HEK293 (cell line): ENCODE data around the gene ZBTB44.
"Not testable (repeated sequence)": the region's sequence is repeated elsewhere in the genome, so short reads cannot be mapped to it uniquely, and the experiment has no call there.

Source experiments
- CTCF ChIA-PET: fragments of 350-600 bp; formaldehyde crosslinking; extraction: SDS; loops from one replicate; lab custom pipeline; 2021; ENCODE audit warnings: antibody characterized with exemption; lab: Yijun Ruan, JAX
- POLR2A ChIA-PET: fragments of 300-600 bp; formaldehyde crosslinking; extraction: SDS; loops from one replicate; lab custom pipeline; 2020; ENCODE audit warnings: antibody characterized with exemption, inconsistent platforms; lab: Yijun Ruan, JAX
- H3K27ac ChIP-seq: fragments of 200-500 bp; sonication (Bioruptor generic); 2 replicates; pipeline ENCODE4 v1.5.1; 2014; ENCODE audit warnings: low read depth, low read length, control low read depth, inconsistent platforms; ENCODE audit errors: extremely low read depth
- H3K36me3 ChIP-seq, 2 experiments: fragments of 200-500 bp in 1 of 2; sonication (Bioruptor generic) in 1 of 2; 1 replicate in 1 of 2; 2 replicates in 1 of 2; pipeline ENCODE4 v1.5.1; 2014 to 2017; ENCODE audit warnings: inconsistent platforms in 2 of 2, low read length in 2 of 2; ENCODE audit not compliant: control insufficient read depth in 2 of 2, insufficient read depth in 1 of 2
- H3K4me1 ChIP-seq: fragments of 200-500 bp; sonication (Bioruptor generic); 2 replicates; pipeline ENCODE4 v1.5.1; 2014; ENCODE audit warnings: mild to moderate bottlenecking, low read length, inconsistent platforms; ENCODE audit not compliant: control insufficient read depth, insufficient read depth
- H3K4me3 ChIP-seq: 2 replicates; pipeline ENCODE4 v1.5.1; 2011; ENCODE audit warnings: low read depth, mild to moderate bottlenecking, control low read depth, low read length, moderate library complexity
- H3K9me3 ChIP-seq: fragments of 200-500 bp; sonication (Bioruptor generic); 2 replicates; pipeline ENCODE4 v1.5.1; 2014; ENCODE audit warnings: low read depth, low read length, inconsistent platforms; ENCODE audit not compliant: control insufficient read depth, insufficient read depth
- ZBTB8A ChIP-seq: fragments of 450-650 bp; formaldehyde crosslinking; IDR thresholded peaks from 2 replicates; pipeline ENCODE4 v1.5.1; 2016; ENCODE audit warnings: missing biosample characterization, missing genetic modification characterization
- ZFP37 ChIP-seq: fragments of 450-650 bp; formaldehyde crosslinking; IDR thresholded peaks from 2 replicates; pipeline ENCODE4 v1.5.1; 2016; ENCODE audit warnings: missing biosample characterization, missing genetic modification characterization
- ZNF394 ChIP-seq: fragments of 450-650 bp; formaldehyde crosslinking; IDR thresholded peaks from 2 replicates; pipeline ENCODE4 v1.5.1; 2016; ENCODE audit warnings: missing biosample characterization, missing genetic modification characterization, mild to moderate bottlenecking, moderate library complexity, borderline replicate concordance
- ZNF426 ChIP-seq: fragments of 450-650 bp; formaldehyde crosslinking; IDR thresholded peaks from 2 replicates; pipeline ENCODE4 v1.5.1; 2017; ENCODE audit warnings: missing biosample characterization, missing genetic modification characterization, mild to moderate bottlenecking, inconsistent platforms, moderate library complexity
- ZNF510 ChIP-seq: fragments of 450-650 bp; formaldehyde crosslinking; IDR thresholded peaks from 2 replicates; pipeline ENCODE4 v1.5.1; 2018; ENCODE audit warnings: mild to moderate bottlenecking, missing genetic modification characterization, missing biosample characterization; ENCODE audit not compliant: insufficient replicate concordance
- ZNF555 ChIP-seq: fragments of 450-650 bp; formaldehyde crosslinking; conservative IDR thresholded peaks from 2 replicates; pipeline ENCODE4 v1.5.1; 2017; ENCODE audit warnings: missing biosample characterization, mild to moderate bottlenecking, missing genetic modification characterization, inconsistent platforms
- ZNF558 ChIP-seq: fragments of 450-650 bp; formaldehyde crosslinking; IDR thresholded peaks from 2 replicates; pipeline ENCODE4 v1.5.1; 2016; ENCODE audit warnings: missing biosample characterization, missing genetic modification characterization
- ZNF623 ChIP-seq: fragments of 450-650 bp; formaldehyde crosslinking; IDR thresholded peaks from 2 replicates; pipeline ENCODE4 v1.5.1; 2016; ENCODE audit warnings: missing biosample characterization, missing genetic modification characterization
- ZNF654 ChIP-seq: fragments of 450-650 bp; formaldehyde crosslinking; IDR thresholded peaks from 2 replicates; pipeline ENCODE4 v1.5.1; 2016; ENCODE audit warnings: low read depth, missing biosample characterization, missing genetic modification characterization
- ZNF664 ChIP-seq: fragments of 450-650 bp; formaldehyde crosslinking; IDR thresholded peaks from 2 replicates; pipeline ENCODE4 v1.5.1; 2016; ENCODE audit warnings: missing biosample characterization, missing genetic modification characterization
- ZXDB ChIP-seq: fragments of 450-650 bp; formaldehyde crosslinking; IDR thresholded peaks from 2 replicates; pipeline ENCODE4 v1.5.1; 2016; ENCODE audit warnings: missing biosample characterization, missing genetic modification characterization
- TF ChIP-seq, protein P1 (sequence below): fragments of 450-650 bp; formaldehyde crosslinking; IDR thresholded peaks from 2 replicates; pipeline ENCODE4 v1.5.1; 2016; ENCODE audit warnings: missing biosample characterization, missing genetic modification characterization, low read depth
- TF ChIP-seq, protein P2 (sequence below): fragments of 450-650 bp; formaldehyde crosslinking; conservative IDR thresholded peaks from 2 replicates; pipeline ENCODE4 v1.5.1; 2016; ENCODE audit warnings: low read depth, missing biosample characterization, missing genetic modification characterization
- TF ChIP-seq, protein P3 (sequence below): fragments of 450-650 bp; formaldehyde crosslinking; conservative IDR thresholded peaks from 2 replicates; pipeline ENCODE4 v1.5.1; 2016; ENCODE audit warnings: low read depth, missing biosample characterization, missing genetic modification characterization
- TF ChIP-seq, protein P4 (sequence below): fragments of 450-650 bp; formaldehyde crosslinking; IDR thresholded peaks from 2 replicates; pipeline ENCODE4 v1.5.1; 2016; ENCODE audit warnings: missing biosample characterization, missing genetic modification characterization

Gene ZBTB44

DNA sequence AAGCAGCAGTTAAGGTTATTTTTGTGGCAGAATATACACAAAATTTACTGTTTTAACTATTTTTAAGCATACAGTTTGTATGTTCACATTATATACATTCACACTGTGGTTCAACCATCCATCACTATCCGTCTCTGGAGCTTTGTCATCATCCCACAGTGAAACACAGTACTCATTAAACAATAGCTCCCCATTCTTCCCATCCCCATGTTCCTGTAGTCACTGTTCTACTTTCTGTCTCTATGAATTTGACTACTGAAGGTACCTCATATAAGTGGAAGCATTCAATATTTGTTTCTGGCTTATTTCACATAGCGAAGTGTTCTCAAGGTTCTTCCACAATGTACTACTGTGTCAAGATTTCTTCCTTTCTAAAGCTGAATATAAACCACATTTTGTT is 32.6 kb downstream of the ZBTB44 start (continued):
- TF ChIP-seq, protein P1, sequence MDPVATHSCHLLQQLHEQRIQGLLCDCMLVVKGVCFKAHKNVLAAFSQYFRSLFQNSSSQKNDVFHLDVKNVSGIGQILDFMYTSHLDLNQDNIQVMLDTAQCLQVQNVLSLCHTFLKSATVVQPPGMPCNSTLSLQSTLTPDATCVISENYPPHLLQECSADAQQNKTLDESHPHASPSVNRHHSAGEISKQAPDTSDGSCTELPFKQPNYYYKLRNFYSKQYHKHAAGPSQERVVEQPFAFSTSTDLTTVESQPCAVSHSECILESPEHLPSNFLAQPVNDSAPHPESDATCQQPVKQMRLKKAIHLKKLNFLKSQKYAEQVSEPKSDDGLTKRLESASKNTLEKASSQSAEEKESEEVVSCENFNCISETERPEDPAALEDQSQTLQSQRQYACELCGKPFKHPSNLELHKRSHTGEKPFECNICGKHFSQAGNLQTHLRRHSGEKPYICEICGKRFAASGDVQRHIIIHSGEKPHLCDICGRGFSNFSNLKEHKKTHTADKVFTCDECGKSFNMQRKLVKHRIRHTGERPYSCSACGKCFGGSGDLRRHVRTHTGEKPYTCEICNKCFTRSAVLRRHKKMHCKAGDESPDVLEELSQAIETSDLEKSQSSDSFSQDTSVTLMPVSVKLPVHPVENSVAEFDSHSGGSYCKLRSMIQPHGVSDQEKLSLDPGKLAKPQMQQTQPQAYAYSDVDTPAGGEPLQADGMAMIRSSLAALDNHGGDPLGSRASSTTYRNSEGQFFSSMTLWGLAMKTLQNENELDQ (tag by site-specific recombination): no peak

DNA sequence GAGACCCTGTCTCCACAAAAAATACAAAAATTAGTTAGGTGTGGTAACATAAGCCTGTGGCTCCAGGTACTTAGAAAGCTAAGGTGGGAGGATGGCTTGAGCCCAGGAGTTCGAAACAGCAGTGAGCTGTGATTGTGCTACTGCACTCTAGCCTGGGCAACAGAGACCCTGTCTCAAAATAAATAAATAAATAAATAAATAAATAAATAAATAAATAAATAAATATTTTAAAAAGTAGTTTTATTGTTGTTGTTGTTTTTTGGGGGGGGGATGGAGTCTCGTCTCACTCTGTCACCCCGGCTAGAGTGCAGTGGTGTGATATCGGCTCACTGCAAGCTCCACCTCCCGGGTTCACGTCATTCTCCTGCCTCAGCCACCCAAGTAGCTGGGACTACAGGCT is 33.4 kb downstream of the ZBTB44 start:
- H3K4me1 ChIP-seq, H3K27ac ChIP-seq, H3K36me3 ChIP-seq, CTCF ChIA-PET, H3K4me3 ChIP-seq, POLR2A ChIA-PET, H3K9me3 ChIP-seq: not testable (repeated sequence)
- TF ChIP-seq ZNF555 (peak; percentile 73), ZNF654 (tag by site-specific recombination) (peak; percentile 15), ZNF510 (peak; percentile 62), ZNF394 (tag by site-specific recombination) (peak; percentile 91), ZNF426 (peak; percentile 79), ZNF623 (tag by site-specific recombination) (peak; percentile 55), ZNF558 (tag by site-specific recombination) (0 out of 2 replicates have a peak, but pooled peaks have one; percentile 15), ZNF664 (tag by site-specific recombination) (0 out of 2 replicates have a peak, but pooled peaks have one; percentile 12), ZBTB8A (tag by site-specific recombination) (peak; percentile 52), ZFP37 (tag by site-specific recombination) (0 out of 2 replicates have a peak, but pooled peaks have one; percentile 27), ZXDB (tag by site-specific recombination) (0 out of 2 replicates have a peak, but pooled peaks have one; percentile 17)
- TF ChIP-seq, protein P2, sequence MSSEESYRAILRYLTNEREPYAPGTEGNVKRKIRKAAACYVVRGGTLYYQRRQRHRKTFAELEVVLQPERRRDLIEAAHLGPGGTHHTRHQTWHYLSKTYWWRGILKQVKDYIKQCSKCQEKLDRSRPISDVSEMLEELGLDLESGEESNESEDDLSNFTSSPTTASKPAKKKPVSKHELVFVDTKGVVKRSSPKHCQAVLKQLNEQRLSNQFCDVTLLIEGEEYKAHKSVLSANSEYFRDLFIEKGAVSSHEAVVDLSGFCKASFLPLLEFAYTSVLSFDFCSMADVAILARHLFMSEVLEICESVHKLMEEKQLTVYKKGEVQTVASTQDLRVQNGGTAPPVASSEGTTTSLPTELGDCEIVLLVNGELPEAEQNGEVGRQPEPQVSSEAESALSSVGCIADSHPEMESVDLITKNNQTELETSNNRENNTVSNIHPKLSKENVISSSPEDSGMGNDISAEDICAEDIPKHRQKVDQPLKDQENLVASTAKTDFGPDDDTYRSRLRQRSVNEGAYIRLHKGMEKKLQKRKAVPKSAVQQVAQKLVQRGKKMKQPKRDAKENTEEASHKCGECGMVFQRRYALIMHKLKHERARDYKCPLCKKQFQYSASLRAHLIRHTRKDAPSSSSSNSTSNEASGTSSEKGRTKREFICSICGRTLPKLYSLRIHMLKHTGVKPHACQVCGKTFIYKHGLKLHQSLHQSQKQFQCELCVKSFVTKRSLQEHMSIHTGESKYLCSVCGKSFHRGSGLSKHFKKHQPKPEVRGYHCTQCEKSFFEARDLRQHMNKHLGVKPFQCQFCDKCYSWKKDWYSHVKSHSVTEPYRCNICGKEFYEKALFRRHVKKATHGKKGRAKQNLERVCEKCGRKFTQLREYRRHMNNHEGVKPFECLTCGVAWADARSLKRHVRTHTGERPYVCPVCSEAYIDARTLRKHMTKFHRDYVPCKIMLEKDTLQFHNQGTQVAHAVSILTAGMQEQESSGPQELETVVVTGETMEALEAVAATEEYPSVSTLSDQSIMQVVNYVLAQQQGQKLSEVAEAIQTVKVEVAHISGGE (tag by site-specific recombination): peak; percentile 65; the same call in 1 of the 2 replicates
- TF ChIP-seq, protein P3, sequence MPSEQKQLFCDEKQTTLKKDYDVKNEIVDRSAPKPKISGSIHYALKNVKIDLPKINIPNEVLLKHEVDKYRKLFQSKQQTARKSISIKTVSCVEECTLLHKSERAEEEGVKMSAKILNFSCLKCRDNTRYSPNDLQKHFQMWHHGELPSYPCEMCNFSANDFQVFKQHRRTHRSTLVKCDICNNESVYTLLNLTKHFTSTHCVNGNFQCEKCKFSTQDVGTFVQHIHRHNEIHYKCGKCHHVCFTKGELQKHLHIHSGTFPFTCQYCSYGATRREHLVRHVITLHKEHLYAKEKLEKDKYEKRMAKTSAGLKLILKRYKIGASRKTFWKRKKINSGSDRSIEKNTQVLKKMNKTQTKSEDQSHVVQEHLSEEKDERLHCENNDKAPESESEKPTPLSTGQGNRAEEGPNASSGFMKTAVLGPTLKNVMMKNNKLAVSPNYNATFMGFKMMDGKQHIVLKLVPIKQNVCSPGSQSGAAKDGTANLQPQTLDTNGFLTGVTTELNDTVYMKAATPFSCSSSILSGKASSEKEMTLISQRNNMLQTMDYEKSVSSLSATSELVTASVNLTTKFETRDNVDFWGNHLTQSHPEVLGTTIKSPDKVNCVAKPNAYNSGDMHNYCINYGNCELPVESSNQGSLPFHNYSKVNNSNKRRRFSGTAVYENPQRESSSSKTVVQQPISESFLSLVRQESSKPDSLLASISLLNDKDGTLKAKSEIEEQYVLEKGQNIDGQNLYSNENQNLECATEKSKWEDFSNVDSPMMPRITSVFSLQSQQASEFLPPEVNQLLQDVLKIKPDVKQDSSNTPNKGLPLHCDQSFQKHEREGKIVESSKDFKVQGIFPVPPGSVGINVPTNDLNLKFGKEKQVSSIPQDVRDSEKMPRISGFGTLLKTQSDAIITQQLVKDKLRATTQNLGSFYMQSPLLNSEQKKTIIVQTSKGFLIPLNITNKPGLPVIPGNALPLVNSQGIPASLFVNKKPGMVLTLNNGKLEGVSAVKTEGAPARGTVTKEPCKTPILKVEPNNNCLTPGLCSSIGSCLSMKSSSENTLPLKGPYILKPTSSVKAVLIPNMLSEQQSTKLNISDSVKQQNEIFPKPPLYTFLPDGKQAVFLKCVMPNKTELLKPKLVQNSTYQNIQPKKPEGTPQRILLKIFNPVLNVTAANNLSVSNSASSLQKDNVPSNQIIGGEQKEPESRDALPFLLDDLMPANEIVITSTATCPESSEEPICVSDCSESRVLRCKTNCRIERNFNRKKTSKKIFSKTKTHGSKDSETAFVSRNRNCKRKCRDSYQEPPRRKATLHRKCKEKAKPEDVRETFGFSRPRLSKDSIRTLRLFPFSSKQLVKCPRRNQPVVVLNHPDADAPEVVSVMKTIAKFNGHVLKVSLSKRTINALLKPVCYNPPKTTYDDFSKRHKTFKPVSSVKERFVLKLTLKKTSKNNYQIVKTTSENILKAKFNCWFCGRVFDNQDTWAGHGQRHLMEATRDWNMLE (tag by site-specific recombination): peak; percentile 80
- TF ChIP-seq, protein P4, sequence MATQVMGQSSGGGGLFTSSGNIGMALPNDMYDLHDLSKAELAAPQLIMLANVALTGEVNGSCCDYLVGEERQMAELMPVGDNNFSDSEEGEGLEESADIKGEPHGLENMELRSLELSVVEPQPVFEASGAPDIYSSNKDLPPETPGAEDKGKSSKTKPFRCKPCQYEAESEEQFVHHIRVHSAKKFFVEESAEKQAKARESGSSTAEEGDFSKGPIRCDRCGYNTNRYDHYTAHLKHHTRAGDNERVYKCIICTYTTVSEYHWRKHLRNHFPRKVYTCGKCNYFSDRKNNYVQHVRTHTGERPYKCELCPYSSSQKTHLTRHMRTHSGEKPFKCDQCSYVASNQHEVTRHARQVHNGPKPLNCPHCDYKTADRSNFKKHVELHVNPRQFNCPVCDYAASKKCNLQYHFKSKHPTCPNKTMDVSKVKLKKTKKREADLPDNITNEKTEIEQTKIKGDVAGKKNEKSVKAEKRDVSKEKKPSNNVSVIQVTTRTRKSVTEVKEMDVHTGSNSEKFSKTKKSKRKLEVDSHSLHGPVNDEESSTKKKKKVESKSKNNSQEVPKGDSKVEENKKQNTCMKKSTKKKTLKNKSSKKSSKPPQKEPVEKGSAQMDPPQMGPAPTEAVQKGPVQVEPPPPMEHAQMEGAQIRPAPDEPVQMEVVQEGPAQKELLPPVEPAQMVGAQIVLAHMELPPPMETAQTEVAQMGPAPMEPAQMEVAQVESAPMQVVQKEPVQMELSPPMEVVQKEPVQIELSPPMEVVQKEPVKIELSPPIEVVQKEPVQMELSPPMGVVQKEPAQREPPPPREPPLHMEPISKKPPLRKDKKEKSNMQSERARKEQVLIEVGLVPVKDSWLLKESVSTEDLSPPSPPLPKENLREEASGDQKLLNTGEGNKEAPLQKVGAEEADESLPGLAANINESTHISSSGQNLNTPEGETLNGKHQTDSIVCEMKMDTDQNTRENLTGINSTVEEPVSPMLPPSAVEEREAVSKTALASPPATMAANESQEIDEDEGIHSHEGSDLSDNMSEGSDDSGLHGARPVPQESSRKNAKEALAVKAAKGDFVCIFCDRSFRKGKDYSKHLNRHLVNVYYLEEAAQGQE (tag by site-specific recombination): peak; percentile 51; the same call in 1 of the 2 replicates
